Choroid plexus epithelial cell (primary cell): ENCODE results near the gene TRPV2.

Source experiments
- DNase-seq: peaks from one replicate; pipeline ENCODE4 v3.0.0-alpha.2; 2010; ENCODE audit warnings: low read depth
- H3K4me3 ChIP-seq: 2 replicates; pipeline ENCODE4 v1.5.1; 2011; ENCODE audit warnings: low read depth, mild to moderate bottlenecking, control low read depth, low read length, moderate library complexity
- TF ChIP-seq, protein P1 (sequence below): conservative IDR thresholded peaks from 2 replicates; pipeline ENCODE4 v1.5.1; 2011; ENCODE audit warnings: low read depth, mild to moderate bottlenecking, control low read depth, inconsistent platforms, low read length, moderate library complexity

Gene TRPV2

DNA sequence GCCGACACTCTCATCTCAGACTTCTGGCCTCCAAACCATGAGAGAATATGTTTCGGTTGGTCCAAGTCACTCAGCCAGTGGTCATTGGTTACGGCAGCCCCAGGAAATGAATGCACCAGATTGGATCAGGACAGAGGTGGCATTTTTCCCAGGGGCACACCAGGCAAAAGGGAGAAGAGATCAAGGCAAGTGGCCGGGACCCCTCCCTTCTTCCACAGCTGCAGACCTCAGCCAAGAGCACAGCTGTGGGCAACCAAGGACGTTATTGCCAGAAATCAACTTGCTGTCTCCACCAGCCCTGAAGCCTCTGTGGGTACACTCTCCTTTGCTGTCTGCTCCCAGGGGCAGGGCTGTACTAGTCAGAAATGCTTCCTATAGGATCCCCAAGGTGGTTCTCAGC lies 55.9 kb downstream of the TRPV2 start:
- TF ChIP-seq, protein P1, sequence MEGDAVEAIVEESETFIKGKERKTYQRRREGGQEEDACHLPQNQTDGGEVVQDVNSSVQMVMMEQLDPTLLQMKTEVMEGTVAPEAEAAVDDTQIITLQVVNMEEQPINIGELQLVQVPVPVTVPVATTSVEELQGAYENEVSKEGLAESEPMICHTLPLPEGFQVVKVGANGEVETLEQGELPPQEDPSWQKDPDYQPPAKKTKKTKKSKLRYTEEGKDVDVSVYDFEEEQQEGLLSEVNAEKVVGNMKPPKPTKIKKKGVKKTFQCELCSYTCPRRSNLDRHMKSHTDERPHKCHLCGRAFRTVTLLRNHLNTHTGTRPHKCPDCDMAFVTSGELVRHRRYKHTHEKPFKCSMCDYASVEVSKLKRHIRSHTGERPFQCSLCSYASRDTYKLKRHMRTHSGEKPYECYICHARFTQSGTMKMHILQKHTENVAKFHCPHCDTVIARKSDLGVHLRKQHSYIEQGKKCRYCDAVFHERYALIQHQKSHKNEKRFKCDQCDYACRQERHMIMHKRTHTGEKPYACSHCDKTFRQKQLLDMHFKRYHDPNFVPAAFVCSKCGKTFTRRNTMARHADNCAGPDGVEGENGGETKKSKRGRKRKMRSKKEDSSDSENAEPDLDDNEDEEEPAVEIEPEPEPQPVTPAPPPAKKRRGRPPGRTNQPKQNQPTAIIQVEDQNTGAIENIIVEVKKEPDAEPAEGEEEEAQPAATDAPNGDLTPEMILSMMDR, result no peak
- DNase-seq, result no peak

GRCh38 chr17:16472539-16472938 lies 57.2 kb downstream of the TRPV2 start:
- TF ChIP-seq, protein P1, result no peak
- H3K4me3 ChIP-seq, result no peak overlapping the region
- no peak for DNase-seq

More for the DNA sequence above, 55.9 kb downstream of the TRPV2 start:
- H3K4me3 ChIP-seq, result no peak overlapping the region

DNA sequence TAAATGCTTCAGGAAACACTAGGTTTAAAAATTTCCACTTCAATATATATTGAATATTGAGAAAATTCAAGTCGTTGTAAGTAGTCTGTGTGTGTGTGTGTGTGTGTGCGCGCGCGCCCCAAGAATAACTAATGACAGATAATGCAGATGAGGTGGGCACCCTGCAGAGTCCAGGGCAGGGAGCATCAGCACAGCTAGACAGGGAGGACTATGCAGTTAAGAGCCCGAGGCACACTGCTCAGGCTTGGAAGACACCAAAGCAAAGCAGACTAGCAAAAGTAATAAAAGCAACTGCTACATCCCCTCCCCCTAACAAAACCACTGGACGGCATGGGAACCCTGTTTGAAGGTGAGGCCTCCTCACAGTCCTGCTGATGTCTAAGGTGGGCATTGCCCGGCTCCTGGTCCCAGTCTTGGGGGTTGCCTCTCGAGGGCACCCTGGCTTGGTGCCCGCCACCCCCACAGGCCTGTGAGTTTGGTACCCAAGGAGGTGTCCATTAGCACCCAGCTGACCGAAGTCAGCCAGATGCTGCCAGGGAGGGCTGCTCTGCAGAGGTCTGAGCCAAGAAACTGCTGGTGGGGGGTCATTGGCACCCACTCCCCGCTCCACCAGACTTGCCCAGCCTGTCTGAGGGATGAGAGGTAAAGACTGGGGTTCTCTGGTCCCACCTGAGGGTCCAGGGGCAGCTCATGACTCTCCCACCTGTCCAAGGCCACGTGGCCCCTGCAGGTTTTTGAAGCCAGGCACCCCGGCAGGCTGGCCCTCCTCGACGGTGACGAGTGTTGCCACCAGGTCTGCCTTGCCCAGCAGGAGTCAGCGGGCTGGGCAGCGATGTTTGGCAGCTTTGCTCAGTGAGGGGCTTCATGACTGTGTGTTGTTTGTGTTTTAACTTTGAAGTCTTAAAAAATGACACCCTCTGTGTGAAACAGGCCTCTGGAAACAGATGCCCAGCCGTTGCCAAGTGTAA lies 58.0 kb downstream of the TRPV2 start:
- TF ChIP-seq, protein P1, result no peak
- no peak overlapping the region for H3K4me3 ChIP-seq
- no peak for DNase-seq

GRCh38 chr17:16474012-16474725 lies 58.8 kb downstream of the TRPV2 start:
- DNase-seq, result no peak
- TF ChIP-seq, protein P1, result no peak
- H3K4me3 ChIP-seq, result no peak overlapping the region

DNA sequence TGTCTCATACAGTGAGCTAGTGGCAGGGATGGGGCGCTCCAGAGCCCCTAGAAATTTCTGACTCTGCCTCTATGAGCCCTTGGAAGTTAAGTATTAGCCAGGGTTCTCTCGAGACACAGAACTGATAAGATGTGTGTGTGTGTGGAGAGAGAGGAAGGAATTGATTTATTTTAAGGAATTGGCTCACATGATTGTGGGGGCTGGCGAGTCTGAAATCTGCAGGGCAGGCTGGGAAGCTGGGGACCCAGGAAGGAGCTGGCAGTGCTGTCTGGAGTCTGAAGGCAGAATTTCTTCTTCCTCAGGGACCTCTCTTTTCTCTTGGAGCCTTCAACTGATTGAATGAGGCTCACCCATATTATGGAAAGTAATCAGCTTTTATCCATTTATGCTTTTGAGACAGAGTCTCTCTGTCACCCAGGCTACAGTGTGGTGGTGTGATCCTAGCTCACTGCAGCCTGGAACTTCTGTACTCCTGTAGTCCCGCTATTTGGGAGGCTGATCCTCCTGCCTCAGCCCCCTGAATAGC lies 59.9 kb downstream of the TRPV2 start:
- no peak for DNase-seq
- no peak overlapping the region for H3K4me3 ChIP-seq
- TF ChIP-seq, protein P1, result no peak

- peak; percentile 83 for DNase-seq
- TF ChIP-seq, protein P1, result no peak
These were observed 61.9 kb downstream of the TRPV2 start for GRCh38 chr17:16477255-16477654.

More at GRCh38 chr17:16477255-16477654, 61.9 kb downstream of the TRPV2 start:
- no peak overlapping the region for H3K4me3 ChIP-seq
